Ectodermal cell (in vitro differentiated cells): Measurements from ENCODE around the gene HSD17B10. TPM values are rescaled to one million over a fixed set of nuclear protein-coding genes. Genes with fewer than 3 reads are reported as not detected.
"Not testable (repeated sequence)": the region's sequence is repeated elsewhere in the genome, so short reads cannot be mapped to it uniquely, and the experiment has no call there.

Source experiments
- H3K27ac ChIP-seq: 2 replicates; pipeline ENCODE4 v1.7.0; 2013; ENCODE audit warnings: mild to moderate bottlenecking, low read depth, low read length; ENCODE audit not compliant: insufficient read depth, poor library complexity, severe bottlenecking
- H3K27me3 ChIP-seq: 2 replicates; pipeline ENCODE4 v1.7.0; 2013; ENCODE audit warnings: mild to moderate bottlenecking, low read length; ENCODE audit not compliant: insufficient read depth, control insufficient read depth, poor library complexity, severe bottlenecking
- H3K36me3 ChIP-seq: one replicate; pipeline ENCODE4 v1.7.0; 2013; ENCODE audit warnings: low read length; ENCODE audit not compliant: control insufficient read depth, insufficient read depth
- H3K4me1 ChIP-seq: one replicate; pipeline ENCODE4 v1.7.0; 2013; ENCODE audit warnings: low read length; ENCODE audit not compliant: control insufficient read depth, insufficient read depth
- H3K4me3 ChIP-seq: 2 replicates; pipeline ENCODE4 v1.7.0; 2013; ENCODE audit warnings: low read depth, low read length, control low read depth; ENCODE audit not compliant: insufficient read depth
- H3K9me3 ChIP-seq: 2 replicates; pipeline ENCODE4 v1.7.0; 2013; ENCODE audit warnings: mild to moderate bottlenecking, low read length, moderate library complexity; ENCODE audit not compliant: control insufficient read depth
- WGBS, 2 experiments: methylation state at CpG; one replicate each; pipeline ENCODE4 v1.1.7; 2013; ENCODE audit warnings: missing lambda C conversion rate in 2 of 2; 5-methylcytosine and 5-hydroxymethylcytosine counted together
- polyA plus RNA-seq, 4 experiments: library from polyadenylated mRNA; stranded (reverse); fragments of 50-300 nt; gene quantifications; one replicate each; pipeline ENCODE4 v1.2.3, GENCODE V29; 2013

Gene HSD17B10
- polyA plus RNA-seq (2013, experiment 1 of 4) = 106 TPM
- polyA plus RNA-seq (2013, experiment 2 of 4) = 95.0 TPM
- 89.7 TPM for polyA plus RNA-seq (2013, experiment 3 of 4)
- 95.2 TPM for polyA plus RNA-seq (2013, experiment 4 of 4)

DNA sequence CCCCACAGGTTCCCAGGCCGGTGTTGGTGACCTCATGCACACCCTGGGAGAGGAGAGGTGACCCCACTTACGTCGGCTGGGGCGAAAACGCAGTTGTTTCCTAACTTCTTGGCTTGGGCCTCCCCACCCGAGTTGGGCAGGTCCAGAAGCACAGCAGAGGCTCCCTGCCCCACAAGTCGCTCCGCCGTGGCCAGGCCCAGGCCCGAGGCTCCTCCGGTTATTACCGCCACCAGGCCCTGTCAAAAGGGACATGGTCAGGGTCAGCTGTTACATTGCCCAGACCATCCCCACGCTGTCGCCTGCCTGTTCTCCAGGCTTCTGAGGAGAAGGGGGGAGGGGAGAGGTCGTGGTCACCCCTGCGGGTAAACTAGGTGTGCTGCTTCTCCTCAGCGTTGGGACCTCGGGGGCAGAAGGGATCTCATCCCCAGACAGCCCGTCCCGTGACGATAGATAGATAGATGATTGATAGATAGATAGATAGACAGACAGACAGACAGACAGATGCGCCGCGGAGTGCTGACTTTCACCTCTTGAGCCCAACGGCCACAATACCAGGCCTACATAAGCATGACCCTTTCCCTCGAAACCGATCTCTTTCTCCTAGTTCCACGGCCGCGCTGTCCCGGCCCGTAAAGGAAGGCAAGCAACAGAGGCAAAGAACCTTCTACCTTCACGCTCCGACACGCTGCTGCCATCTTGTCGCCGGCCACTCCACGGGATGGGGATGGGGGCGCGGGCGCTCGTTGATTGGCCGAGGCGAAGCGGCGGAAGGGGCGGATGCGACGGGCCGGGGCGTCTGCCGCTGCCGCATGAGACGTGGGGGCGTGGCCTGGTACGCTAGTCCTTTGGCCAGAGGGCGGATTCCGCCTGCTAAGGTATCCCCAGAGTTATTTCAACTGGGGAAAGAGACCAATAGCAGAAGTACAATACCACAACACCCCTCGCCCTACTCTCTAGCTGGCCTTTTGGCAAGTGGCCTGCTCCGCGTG is at the start of gene HSD17B10:
Gene HSD17B10, minus strand, starts transcription at position 720 of the 989 bp plus-strand sequence. Its CDS starts 25 bp downstream, at position 695.
- Histone ChIP-seq H3K27ac (no peak within 1 kb of the TSS), H3K36me3 (no peaks in the 10 kb centered on the region), H3K4me3 (peak within 1 kb of the TSS; percentile 68), H3K4me1 (no peaks in the 10 kb centered on the region), H3K27me3 (peaks cover 3% of the 10 kb centered on the region), H3K9me3 (no peaks in the 10 kb centered on the region)
- 6% methylated on average over 58 to 60 of the region's 61 CpGs for WGBS, 2 experiments

DNA sequence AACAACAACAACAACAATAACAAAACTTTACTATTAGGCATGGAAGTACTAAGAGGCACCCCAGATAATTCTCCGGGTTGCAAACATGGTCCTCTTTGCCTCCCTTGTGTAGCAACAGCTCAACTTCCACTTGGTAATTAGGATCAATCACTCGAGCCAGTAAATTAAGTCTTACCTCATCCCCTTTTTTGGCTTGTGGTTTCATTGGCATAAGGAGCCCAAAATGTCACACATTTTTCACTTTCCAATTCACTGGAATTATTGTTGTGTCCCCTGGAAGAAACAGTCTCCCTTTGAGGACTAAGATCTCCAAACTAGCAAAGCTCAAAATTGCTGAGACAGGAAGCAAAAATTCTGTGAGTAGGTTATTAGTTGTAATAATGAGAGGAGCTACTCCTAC is 49.2 kb upstream of the HSD17B10 start:
- no peaks in the 10 kb centered on the region for H3K36me3 ChIP-seq
- H3K4me1 ChIP-seq = no peaks in the 10 kb centered on the region
- whole genome bisulfite sequencing, 2 experiments = 80 to 89% methylated on average over 2 of the region's 2 CpGs

DNA sequence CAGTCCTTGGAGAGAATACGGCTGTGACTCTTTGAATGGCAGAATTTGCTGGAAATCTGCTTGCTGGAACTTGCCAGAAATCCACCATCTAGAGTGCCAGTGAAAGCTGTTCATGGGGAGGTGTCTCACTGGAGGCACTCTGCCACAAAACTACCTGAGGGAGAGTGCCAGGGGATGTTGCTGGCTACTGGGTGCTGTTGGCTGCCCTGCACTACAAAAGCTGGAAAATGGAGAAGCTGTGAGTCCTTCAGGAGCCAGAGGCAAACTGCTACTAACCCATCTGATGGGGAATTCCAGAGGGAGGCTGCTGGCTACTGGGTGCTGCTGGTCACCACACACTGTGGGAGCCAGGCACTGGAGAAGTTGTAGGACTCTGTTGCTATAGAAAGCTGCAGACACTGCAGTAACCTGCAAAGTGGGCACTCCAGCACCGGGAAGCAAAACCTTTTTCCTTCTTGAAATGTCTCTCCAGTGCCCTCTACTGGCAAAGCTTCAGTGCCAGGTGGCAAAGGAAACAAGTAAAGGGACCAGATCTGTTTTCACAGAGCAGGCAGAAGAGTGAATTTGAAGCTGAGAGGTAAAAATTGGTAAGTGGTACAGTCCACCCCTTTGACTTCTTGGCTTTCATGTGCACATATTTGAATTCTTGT is 47.8 kb upstream of the HSD17B10 start:
- Histone ChIP-seq H3K9me3 (no peaks in the 10 kb centered on the region), H3K4me1 (no peaks in the 10 kb centered on the region), H3K27me3 (no peaks in the 10 kb centered on the region), H3K27ac (no peak overlapping the region), H3K36me3 (no peaks in the 10 kb centered on the region), H3K4me3 (no peak overlapping the region)
- 45 to 48% methylated on average over 2 of the region's 2 CpGs for WGBS, 2 experiments

More for the DNA sequence above, 49.2 kb upstream of the HSD17B10 start:
- Histone ChIP-seq H3K27ac (no peak overlapping the region), H3K9me3 (no peaks in the 10 kb centered on the region), H3K27me3 (no peaks in the 10 kb centered on the region), H3K4me3 (no peak overlapping the region)

DNA sequence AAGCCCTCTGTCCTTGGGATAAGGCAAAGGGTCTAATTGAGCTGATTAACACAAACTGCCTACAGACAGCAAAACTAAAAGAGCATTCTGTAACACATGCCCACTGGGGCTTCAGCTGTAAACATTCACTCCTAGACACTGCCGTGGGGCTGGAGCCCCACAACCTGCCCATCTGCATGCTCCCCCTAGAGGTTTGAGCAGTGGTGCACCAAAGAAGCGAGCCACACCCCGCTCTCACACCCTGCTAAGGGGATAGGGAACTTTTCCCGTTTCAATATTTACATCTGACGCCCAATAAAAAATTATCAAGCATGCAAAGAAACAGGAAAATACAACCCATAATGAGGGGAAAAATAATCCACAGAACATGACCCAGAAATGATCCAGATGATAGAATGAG is 46.9 kb upstream of the HSD17B10 start:
- Histone ChIP-seq H3K27me3 (no peaks in the 10 kb centered on the region), H3K4me3 (no peak overlapping the region), H3K4me1 (no peaks in the 10 kb centered on the region), H3K9me3 (no peaks in the 10 kb centered on the region), H3K36me3 (no peaks in the 10 kb centered on the region), H3K27ac (no peak overlapping the region)
- WGBS, 2 experiments = 40 to 57% methylated on average over 3 of the region's 5 CpGs

DNA sequence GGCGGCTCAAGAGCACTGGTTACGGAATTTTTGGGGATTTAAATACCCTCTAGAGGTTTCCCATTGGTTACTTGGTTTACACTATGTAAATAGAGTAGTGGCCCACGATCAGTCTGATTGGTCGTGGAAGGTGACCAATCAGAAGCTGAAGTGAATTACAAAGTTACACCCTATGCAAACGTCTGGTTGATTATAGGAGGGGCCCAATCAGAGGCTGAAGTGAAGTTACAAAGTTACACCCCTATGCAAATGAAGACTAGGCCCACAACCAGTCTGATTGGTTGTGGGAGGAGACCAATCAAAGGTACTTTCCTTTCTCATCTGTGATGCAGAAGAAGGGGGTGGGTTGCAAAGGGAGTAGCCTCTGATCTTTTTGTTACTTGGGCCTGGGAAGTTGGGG is 45.1 kb upstream of the HSD17B10 start:
- no peak overlapping the region for H3K27ac ChIP-seq
- H3K27me3 ChIP-seq = no peaks in the 10 kb centered on the region
- WGBS, 2 experiments = 85 to 90% methylated on average over 5 of the region's 5 CpGs
- H3K9me3 ChIP-seq = no peaks in the 10 kb centered on the region
- H3K4me3 ChIP-seq = no peak overlapping the region
- no peaks in the 10 kb centered on the region for H3K4me1 ChIP-seq
- H3K36me3 ChIP-seq = no peaks in the 10 kb centered on the region

DNA sequence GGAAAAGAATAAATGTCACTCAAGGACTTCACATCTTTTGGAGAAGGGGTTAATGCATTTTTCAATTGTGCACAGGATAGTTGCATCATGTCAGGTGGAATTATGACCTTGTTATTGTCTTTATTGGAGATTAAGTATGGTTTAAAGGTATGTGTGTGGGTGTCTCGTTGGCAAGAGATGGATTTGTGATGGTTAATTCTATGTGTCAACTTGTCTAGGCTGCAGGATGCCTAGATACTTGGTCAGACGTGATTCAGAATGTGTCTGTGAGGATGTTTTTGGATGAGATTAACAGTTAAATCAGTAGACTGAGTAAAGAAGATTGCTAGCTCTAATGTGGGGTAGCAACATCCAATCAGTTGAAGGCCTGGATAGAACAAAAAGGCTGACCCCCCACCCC is 42.2 kb upstream of the HSD17B10 start:
- no peak overlapping the region for H3K4me3 ChIP-seq
- no peaks in the 10 kb centered on the region for H3K9me3 ChIP-seq
- no peaks in the 10 kb centered on the region for H3K36me3 ChIP-seq
- WGBS, 2 experiments = 87 to 88% methylated on average over 2 of the region's 2 CpGs
- H3K27me3 ChIP-seq = no peaks in the 10 kb centered on the region
- H3K4me1 ChIP-seq = no peaks in the 10 kb centered on the region
- H3K27ac ChIP-seq = no peak overlapping the region

DNA sequence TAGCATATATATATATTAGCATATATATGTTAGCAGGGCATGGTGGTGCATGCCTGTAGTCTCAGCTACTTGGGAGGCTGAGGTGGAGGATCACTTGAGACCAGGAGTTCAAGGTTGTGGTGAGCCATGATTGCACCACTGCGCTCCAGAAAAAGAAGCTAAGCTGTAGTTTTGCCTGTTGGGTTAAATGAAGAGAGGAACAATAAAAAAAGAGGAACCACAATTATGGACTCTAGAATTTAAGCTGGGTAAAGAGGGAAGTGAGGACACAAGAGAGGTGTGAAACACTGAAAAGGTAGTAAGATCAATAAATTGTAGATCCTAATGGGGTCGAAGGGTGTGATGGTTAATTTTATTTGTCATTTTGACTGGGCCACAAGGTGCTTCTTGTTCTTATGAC is 40.5 kb upstream of the HSD17B10 start:
- Histone ChIP-seq H3K27ac (no peak overlapping the region), H3K4me1 (no peaks in the 10 kb centered on the region), H3K36me3 (no peaks in the 10 kb centered on the region), H3K27me3 (no peaks in the 10 kb centered on the region), H3K9me3 (no peaks in the 10 kb centered on the region), H3K4me3 (no peak overlapping the region)
- 86 to 97% methylated on average over 2 of the region's 2 CpGs for WGBS, 2 experiments

DNA sequence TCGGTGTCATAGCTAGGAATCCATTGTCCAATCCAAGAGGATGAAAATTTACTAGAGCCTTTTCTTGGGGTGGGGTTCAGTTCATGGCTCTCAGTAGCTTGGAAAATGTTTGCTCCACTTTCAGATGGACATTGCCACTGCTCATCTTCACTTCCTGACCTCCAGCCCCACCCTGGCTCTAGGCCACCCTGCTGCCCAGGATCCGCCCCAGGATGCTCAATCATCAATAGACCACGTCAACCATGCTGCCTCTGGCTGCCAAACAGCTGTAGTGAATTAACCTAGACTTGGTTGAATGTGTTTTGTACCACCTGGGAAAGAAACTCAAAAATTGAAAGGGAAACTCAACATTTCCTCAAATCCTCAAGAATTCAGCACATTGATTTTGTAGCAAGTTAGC is 37.2 kb upstream of the HSD17B10 start:
- Histone ChIP-seq H3K4me3 (no peak overlapping the region), H3K27me3 (no peaks in the 10 kb centered on the region), H3K4me1 (no peaks in the 10 kb centered on the region), H3K27ac (no peak overlapping the region), H3K36me3 (no peaks in the 10 kb centered on the region), H3K9me3 (no peaks in the 10 kb centered on the region)
- 79 to 90% methylated on average over 3 of the region's 3 CpGs for WGBS, 2 experiments

DNA sequence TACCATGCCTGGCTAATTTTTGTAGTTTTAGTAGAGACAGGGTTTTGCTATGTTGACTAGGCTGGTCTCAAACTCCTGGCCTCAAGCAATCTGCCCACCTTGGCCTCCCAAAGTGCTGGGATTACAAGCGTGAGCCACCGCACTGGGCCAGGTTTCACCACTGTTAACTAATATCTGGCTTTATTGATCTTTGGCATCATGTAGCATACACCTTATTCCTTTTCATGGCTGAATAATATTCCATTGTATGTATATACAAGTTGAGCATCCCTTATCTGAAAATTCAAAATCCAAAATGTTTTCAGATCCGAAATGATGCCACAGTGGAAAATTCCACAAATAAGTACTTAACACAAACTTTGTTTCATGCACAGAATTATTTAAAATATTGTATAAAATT is 34.5 kb upstream of the HSD17B10 start:
- H3K4me3 ChIP-seq, H3K4me1 ChIP-seq, H3K9me3 ChIP-seq, H3K36me3 ChIP-seq, H3K27me3 ChIP-seq, H3K27ac ChIP-seq: not testable (repeated sequence)
- WGBS, 2 experiments = 95 to 100% methylated on average over 2 of the region's 3 CpGs

DNA sequence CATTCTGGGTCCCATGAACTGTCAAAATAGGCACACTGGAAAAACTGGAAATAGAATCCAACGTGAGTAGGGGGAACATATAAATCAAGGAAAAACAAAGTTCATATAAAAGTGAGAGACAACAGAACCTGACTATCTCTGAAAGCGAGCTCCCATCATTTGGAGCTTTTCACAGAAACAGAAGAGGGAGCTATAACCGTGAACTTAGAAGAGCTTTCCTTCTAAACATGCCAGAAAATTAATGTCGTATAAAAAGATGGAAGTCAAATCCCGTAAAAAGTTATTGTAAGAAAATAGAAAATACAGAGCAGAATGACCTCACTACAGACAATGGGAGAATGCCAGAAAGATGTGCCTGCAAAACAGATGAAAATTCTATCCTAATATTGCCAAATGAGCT is 23.9 kb upstream of the HSD17B10 start:
- H3K27ac ChIP-seq = no peak overlapping the region
- H3K36me3 ChIP-seq = no peaks in the 10 kb centered on the region
- 60 to 83% methylated on average over 4 of the region's 5 CpGs for WGBS, 2 experiments
- H3K4me3 ChIP-seq = no peak overlapping the region
- no peaks in the 10 kb centered on the region for H3K27me3 ChIP-seq
- no peaks in the 10 kb centered on the region for H3K9me3 ChIP-seq
- H3K4me1 ChIP-seq = no peaks in the 10 kb centered on the region
